Measurements from ENCODE around the gene JHY.

Gene JHY

GRCh38 chr11:122872046-122872445 lies 10.5 kb upstream of the JHY start:
- DNase-seq = no peak

- DNase-seq = no peak
These were observed 7.6 kb upstream of the JHY start for GRCh38 chr11:122874991-122875390.

- DNase-seq = no peak
These were observed 4.8 kb upstream of the JHY start for GRCh38 chr11:122877732-122878131.

- DNase-seq = no peak
These were observed 2.8 kb upstream of the JHY start for GRCh38 chr11:122879785-122880184.

- DNase-seq = peak; percentile 68
These were observed 492 bp downstream of the JHY start for GRCh38 chr11:122882857-122883645.

GRCh38 chr11:122883646-122883979 lies 1.1 kb downstream of the JHY start:
- no peak for DNase-seq

GRCh38 chr11:122888162-122888561 lies 5.6 kb downstream of the JHY start:
- no peak for DNase-seq

- no peak for DNase-seq
These were observed 10.6 kb downstream of the JHY start for GRCh38 chr11:122893131-122893530.

GRCh38 chr11:122895563-122895962 lies 13.0 kb downstream of the JHY start:
- DNase-seq = no peak

- no peak for DNase-seq
These were observed 15.1 kb downstream of the JHY start for GRCh38 chr11:122897606-122898210.

GRCh38 chr11:122898799-122899198 lies 16.2 kb downstream of the JHY start:
- no peak for DNase-seq

GRCh38 chr11:122900587-122901202 lies 18.1 kb downstream of the JHY start:
- no peak for DNase-seq

- no peak for DNase-seq
These were observed 20.4 kb downstream of the JHY start for GRCh38 chr11:122902951-122903350.

GRCh38 chr11:122910775-122911174 lies 28.2 kb downstream of the JHY start:
- no peak for DNase-seq

- DNase-seq = no peak
These were observed 34.8 kb downstream of the JHY start for GRCh38 chr11:122917311-122917710.

- no peak for DNase-seq
These were observed 36.2 kb downstream of the JHY start for GRCh38 chr11:122918734-122919133.

- no peak for DNase-seq
These were observed 38.0 kb downstream of the JHY start for GRCh38 chr11:122920579-122920978.

- no peak for DNase-seq
These were observed 40.3 kb downstream of the JHY start for GRCh38 chr11:122922893-122923292.

GRCh38 chr11:122923302-122923701 lies 40.7 kb downstream of the JHY start:
- no peak for DNase-seq

GRCh38 chr11:122931510-122931909 lies 49.0 kb downstream of the JHY start:
- DNase-seq = no peak

GRCh38 chr11:122933416-122933815 lies 50.9 kb downstream of the JHY start:
- DNase-seq = no peak

- DNase-seq = no peak
These were observed 55.4 kb downstream of the JHY start for GRCh38 chr11:122937983-122938382.

GRCh38 chr11:122938557-122938956 lies 56.0 kb downstream of the JHY start:
- no peak for DNase-seq

GRCh38 chr11:122951211-122951610 lies 68.7 kb downstream of the JHY start:
- no peak for DNase-seq
